Loucy (cell line): Measurements from ENCODE around the gene ST14.

Experiments
- H2AFZ ChIP-seq: fragments of 200-600 bp; sonication (generic); 2 replicates; pipeline ENCODE4 v1.6.0; 2016; ENCODE audit warnings: antibody characterized with exemption, mild to moderate bottlenecking, low read length, moderate library complexity
- H3F3A ChIP-seq: fragments of 200-600 bp; 2 replicates; pipeline ENCODE4 v1.6.0; 2016; ENCODE audit warnings: antibody characterized with exemption, low read depth, mild to moderate bottlenecking
- H3K27me3 ChIP-seq: fragments of 200-600 bp; sonication (generic); 2 replicates; pipeline ENCODE4 v1.6.1; 2014; ENCODE audit warnings: low read length, mild to moderate bottlenecking; ENCODE audit not compliant: insufficient read depth, poor library complexity, severe bottlenecking
- H3K36me3 ChIP-seq: fragments of 200-600 bp; sonication (generic); 2 replicates; pipeline ENCODE4 v1.6.1; 2016; ENCODE audit warnings: low read length; ENCODE audit not compliant: insufficient read depth
- H3K4me1 ChIP-seq: fragments of 200-600 bp; sonication (generic); 2 replicates; pipeline ENCODE4 v1.5.1; 2014; ENCODE audit warnings: low read length, mild to moderate bottlenecking; ENCODE audit not compliant: insufficient read depth, poor library complexity, severe bottlenecking
- H3K4me2 ChIP-seq: fragments of 200-600 bp; sonication (generic); 2 replicates; pipeline ENCODE4 v1.6.0; 2014; ENCODE audit warnings: antibody characterized with exemption, low read length, low read depth, mild to moderate bottlenecking; ENCODE audit not compliant: poor library complexity, severe bottlenecking
- H3K4me3 ChIP-seq: fragments of 200-600 bp; sonication (generic); 2 replicates; pipeline ENCODE4 v1.5.1; 2014; ENCODE audit warnings: low read length, mild to moderate bottlenecking, mixed read lengths; ENCODE audit not compliant: poor library complexity, severe bottlenecking
- H3K79me2 ChIP-seq: fragments of 200-600 bp; sonication (generic); 2 replicates; pipeline ENCODE4 v1.6.1; 2014; ENCODE audit warnings: low read length; ENCODE audit not compliant: insufficient read depth
- H3K9ac ChIP-seq: fragments of 200-600 bp; sonication (generic); 2 replicates; pipeline ENCODE4 v1.6.0; 2014; ENCODE audit warnings: mild to moderate bottlenecking, low read depth, low read length, moderate library complexity; ENCODE audit not compliant: poor library complexity, severe bottlenecking
- H3K9me2 ChIP-seq: fragments of 200-600 bp; sonication (generic); replicated peaks from 2 replicates; pipeline ENCODE4 v1.6.1; 2016; ENCODE audit warnings: low read depth, low read length, mixed read lengths
- H3K9me3 ChIP-seq: fragments of 200-600 bp; sonication (generic); 2 replicates; pipeline ENCODE4 v1.6.1; 2014; ENCODE audit warnings: mild to moderate bottlenecking, antibody characterized with exemption, low read length, low read depth; ENCODE audit not compliant: insufficient read depth
- H4K20me1 ChIP-seq: fragments of 200-600 bp; sonication (generic); 2 replicates; pipeline ENCODE4 v1.6.0; 2014; ENCODE audit warnings: antibody characterized with exemption, low read length, mild to moderate bottlenecking; ENCODE audit not compliant: insufficient read depth, poor library complexity, severe bottlenecking
- CTCF ChIP-seq: fragments of 200-600 bp; sonication (generic); conservative IDR thresholded peaks from 2 replicates; pipeline ENCODE4 v1.5.1; 2014; ENCODE audit warnings: mild to moderate bottlenecking, antibody characterized with exemption, low read length
- EZH2phosphoT487 ChIP-seq: fragments of 200-600 bp; IDR thresholded peaks from 2 replicates; pipeline ENCODE4 v1.6.1; 2018; ENCODE audit warnings: antibody characterized with exemption, mild to moderate bottlenecking, moderate library complexity, borderline replicate concordance

Gene ST14

GRCh38 chr11:130203766-130204702 is 44.5 kb downstream of the ST14 start:
- Histone ChIP-seq H3K4me3 (no peak overlapping the region), H3K36me3 (no peaks in the 10 kb centered on the region), H3K9ac (no peak overlapping the region), H3K4me1 (no peaks in the 10 kb centered on the region), H3K79me2 (no peaks in the 10 kb centered on the region), H2AFZ (no peak overlapping the region), H3F3A (no peaks in the 10 kb centered on the region), H3K4me2 (no peak overlapping the region), H3K27me3 (no peaks in the 10 kb centered on the region), H4K20me1 (no peaks in the 10 kb centered on the region), H3K9me2 (no peaks in the 10 kb centered on the region), H3K9me3 (no peaks in the 10 kb centered on the region)
- TF ChIP-seq EZH2phosphoT487 (no peak), CTCF (no peak)

- no peak for TF ChIP-seq EZH2phosphoT487
- no peak for TF ChIP-seq CTCF
- Histone ChIP-seq H3K79me2 (no peaks in the 10 kb centered on the region), H4K20me1 (no peaks in the 10 kb centered on the region)
Observed at GRCh38 chr11:130204703-130205095, 45.1 kb downstream of the ST14 start.

GRCh38 chr11:130206141-130206540 is 46.6 kb downstream of the ST14 start:
- no peak overlapping the region for H2AFZ ChIP-seq
- no peaks in the 10 kb centered on the region for H3K27me3 ChIP-seq
- no peaks in the 10 kb centered on the region for H3K4me1 ChIP-seq
- H4K20me1 ChIP-seq = no peaks in the 10 kb centered on the region
- no peaks in the 10 kb centered on the region for H3F3A ChIP-seq
- no peaks in the 10 kb centered on the region for H3K9me2 ChIP-seq
- H3K79me2 ChIP-seq = no peaks in the 10 kb centered on the region
- no peak overlapping the region for H3K4me3 ChIP-seq
- no peak for TF ChIP-seq CTCF
- no peak for TF ChIP-seq EZH2phosphoT487
- no peak overlapping the region for H3K9ac ChIP-seq
- H3K9me3 ChIP-seq = no peaks in the 10 kb centered on the region
- H3K4me2 ChIP-seq = no peak overlapping the region
- H3K36me3 ChIP-seq = no peaks in the 10 kb centered on the region

More at GRCh38 chr11:130204703-130205095, 45.1 kb downstream of the ST14 start:
- Histone ChIP-seq H3K36me3 (no peaks in the 10 kb centered on the region), H3K27me3 (no peaks in the 10 kb centered on the region), H3K9me2 (no peaks in the 10 kb centered on the region), H3K4me1 (no peaks in the 10 kb centered on the region), H3K4me3 (no peak overlapping the region), H2AFZ (no peak overlapping the region), H3K4me2 (no peak overlapping the region), H3F3A (no peaks in the 10 kb centered on the region), H3K9me3 (no peaks in the 10 kb centered on the region), H3K9ac (no peak overlapping the region)
